Esophagus squamous epithelium (tissue), 4 donors: Measurements from ENCODE around the gene LCP1.

Experiments used
- CTCF ChIP-seq, 6 experiments: fragments of 450-650 bp in 4 of 6; fragments of 200-600 bp in 2 of 6; sonication (generic) in 2 of 6; IDR thresholded peaks; one replicate each; pipeline ENCODE4 v1.5.1; 2016 to 2019; ENCODE audit warnings: antibody characterized with exemption in 6 of 6, mild to moderate bottlenecking in 4 of 6, moderate library complexity in 4 of 6
- POLR2A ChIP-seq, 4 donors: fragments of 450-650 bp; IDR thresholded peaks; one replicate each; pipeline ENCODE4 v1.6.1; 2017; ENCODE audit warnings: antibody characterized with exemption in 4 of 4, mild to moderate bottlenecking in 4 of 4, moderate library complexity in 3 of 4

- no peak for TF ChIP-seq CTCF (IDR thresholded peaks at IDR 0.05)
- TF ChIP-seq POLR2A (IDR thresholded peaks at IDR 0.05): no peak
Measured at GRCh38 chr13:46088821-46089562, 93.0 kb downstream of the LCP1 start.
